Metanephros (tissue), 1 donor: ENCODE data around the gene POM121L12. TPM values are rescaled to one million over a fixed set of nuclear protein-coding genes. Genes with fewer than 3 reads are reported as not detected.

Source experiments
- total RNA-seq: library from RNA; depleted of rRNA; stranded (reverse); fragments of >200 nt; gene quantifications from one replicate; pipeline ENCODE4 v1.2.3, GENCODE V29; 2014

Gene POM121L12
- not detected for total RNA-seq

DNA sequence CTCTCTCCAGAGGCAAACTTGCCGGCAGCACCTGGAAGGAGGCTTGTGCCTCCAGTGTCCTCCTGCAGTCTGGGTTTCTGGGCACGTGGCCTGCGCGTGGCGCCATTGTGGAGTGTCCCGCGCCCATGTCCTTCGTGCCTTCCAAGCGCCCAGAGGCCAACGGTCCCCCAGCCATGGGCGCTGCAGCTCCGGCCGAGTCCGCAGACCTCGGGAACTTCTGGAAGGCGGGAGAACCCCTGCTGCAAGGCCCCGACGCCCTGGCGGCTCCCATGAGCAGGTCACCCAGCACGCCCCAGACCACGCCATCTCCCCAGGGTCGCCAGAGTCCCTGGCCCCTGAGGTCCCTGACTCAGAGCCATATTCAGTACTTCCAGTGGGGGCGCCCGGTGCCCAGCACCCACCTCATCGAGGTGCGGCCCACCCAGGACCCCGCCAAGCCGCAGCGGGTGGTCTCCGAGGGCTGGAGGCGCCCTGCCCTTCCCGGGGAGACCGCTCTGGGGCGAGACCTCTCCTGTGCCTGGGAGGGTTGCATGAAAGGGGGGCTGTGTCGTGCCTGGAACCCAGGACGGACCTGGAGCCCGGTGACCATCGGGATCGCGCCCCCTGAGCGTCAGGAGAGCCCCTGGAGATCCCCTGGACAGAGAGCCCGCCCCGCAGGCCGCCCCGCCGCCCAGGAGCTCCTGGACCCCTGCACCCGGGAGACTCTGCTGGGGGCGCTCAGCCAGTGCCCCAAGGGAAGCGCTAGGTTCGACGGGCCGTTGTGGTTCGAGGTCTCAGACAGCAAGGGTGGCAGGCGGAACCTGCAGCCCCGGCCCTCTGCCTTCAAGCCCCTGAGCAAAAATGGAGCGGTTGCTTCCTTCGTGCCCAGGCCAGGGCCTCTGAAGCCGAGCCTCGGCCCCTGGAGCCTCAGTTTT is at the start of gene POM121L12:
Gene POM121L12 (plus strand): TSS at position 135 of the 914 bp plus-strand sequence. CDS start 39 bp downstream, at position 174.

